Hippocampal formation (tissue), 2 donors: ENCODE data around the gene RAB6B.

Experiments
- DNase-seq, 2 donors: peaks; one replicate each; lab custom pipeline; 2025; lab: John Stamatoyannopoulos, UW

Gene RAB6B

DNA sequence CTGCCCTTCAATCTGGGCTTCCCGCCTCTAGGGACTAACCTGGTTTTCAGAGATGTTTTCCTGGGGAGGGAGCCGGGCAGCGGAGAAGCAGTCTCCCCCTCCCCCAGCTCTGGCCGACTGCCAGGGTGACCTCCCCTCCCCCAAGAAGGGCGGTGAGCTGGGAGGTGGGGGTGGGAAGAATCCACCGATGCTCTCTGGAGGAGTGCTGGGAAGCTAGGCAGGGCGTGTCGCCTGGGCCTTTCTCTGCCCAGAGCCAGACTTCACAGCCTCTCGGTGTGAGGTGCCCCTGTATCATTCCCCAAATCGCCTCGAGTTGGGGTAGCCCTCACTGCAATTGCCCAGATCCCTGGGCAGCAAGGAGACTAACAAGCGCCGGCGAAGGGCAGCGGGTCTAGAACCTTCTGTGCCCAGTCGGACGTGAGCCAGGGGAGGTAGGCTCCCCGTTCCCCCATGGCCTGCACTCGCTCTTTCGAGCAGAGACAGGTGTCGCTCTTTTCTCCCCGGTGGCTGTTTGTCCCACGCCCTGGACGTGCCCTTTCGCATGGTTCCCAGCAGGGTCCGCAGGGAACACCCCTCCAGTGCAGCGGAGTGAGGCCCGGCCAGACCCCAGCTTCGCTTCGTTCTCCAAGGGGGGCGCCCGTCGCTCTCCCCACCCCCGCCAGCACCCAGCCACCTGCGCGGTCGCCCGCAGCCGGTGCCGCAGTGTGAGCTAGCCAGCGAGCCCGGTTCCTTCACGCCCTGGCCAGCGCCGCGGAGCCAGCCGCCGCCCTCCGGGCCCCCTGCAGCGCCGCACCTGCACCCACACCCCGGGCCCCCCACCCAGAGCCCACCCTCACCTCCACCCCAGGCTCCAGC, 1.1 kb downstream of the RAB6B start:
- DNase-seq: no peak

DNA sequence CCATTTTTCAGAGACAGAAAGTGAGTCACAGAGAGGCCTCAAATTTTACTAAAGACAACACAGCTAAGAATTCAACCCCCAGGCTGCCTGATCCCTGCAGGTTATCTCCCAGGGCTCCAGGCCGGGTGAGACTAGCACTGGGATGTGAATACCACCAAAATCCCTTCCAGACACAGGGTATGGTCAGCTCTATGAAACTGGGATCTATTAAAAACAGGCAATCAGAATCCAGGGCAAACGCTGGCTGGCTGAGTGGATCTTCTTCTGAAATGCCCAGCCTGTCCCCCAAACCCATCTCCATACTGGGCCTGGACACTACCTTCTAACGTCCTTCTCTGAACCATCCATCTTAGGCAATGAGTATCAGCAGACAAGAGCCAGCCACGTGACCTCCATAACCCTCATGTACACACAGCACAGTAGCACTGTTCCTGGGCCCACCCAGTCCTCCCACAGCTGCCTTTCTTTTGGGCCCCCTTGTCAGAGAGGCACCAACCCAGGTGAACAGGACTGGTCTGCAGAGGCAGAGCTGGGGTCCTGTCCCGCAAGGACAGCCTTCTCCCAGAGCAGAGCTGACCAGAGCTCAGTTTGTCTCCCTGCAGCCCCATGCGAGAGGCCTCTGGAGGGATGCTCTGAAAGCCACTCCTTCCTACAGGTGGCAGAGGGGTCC, 1.9 kb downstream of the RAB6B start:
- DNase-seq: no peak

- DNase-seq: no peak
Measured at GRCh38 chr3:133892541-133893231, 3.0 kb downstream of the RAB6B start.

DNA sequence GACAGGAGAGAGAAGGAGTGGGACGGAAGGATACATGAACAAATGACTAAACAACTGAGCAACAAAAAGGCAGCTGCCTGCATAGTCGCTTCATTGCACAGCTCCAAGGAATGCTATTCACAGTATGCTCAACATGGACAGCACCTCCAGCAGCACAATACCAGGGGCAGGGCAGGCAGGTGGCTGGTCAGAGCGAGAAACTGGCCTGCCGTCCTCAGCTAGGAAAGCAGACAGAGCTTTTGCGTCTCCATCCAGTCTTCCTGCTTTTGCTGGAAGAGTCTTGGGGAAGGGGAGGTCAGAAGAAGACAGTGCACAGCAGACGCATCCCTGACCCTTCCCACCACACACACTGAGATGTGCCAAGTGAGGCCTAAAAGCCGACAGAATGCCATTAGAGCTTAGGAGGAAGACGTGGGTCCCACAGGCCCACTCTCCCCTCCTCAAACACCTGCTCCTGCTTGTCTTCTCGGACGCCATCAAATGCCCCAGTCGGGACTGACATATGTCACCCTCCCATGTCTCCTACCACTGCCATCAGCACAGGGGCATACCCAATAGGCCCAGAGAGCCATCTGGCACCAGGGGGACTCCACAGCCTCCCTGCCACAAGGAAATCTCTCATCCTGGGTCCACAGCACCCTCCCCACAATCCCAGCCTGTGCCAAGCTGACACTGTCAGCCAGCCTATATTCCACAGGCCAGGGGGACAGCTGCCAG, 3.9 kb downstream of the RAB6B start:
- no peak for DNase-seq

GRCh38 chr3:133890972-133891644, 4.6 kb downstream of the RAB6B start:
- no peak for DNase-seq

GRCh38 chr3:133890037-133890436, 5.6 kb downstream of the RAB6B start:
- DNase-seq: no peak

DNA sequence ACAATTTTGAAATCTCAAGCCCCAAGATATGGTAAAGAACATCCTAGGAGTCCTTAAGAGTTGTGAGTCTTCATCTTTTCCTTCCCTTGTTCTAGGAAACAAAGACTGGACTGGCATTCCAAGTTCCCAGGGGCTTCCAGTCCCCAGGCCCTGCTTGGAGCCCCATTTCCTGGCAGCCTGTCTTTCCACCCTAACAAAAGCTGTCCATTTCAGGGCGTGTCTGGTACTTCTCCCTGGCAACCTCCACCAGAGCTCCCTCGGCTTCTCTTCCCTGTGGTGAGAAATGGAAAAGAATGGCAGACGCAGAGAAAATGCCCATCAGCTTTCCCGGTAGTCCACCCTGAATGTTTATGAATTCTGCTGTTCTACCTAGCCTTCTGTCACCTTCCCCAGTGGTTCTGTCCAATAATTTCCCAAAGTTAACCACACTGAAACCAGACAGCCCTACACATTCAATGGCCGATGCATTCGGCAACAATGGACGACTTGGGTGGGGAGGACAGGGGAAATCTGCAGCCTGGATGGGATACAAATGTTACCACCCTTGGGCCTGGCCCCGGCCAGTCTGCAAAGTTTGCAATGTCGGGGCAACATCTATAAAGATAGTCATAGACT, 6.8 kb downstream of the RAB6B start:
- no peak for DNase-seq

DNA sequence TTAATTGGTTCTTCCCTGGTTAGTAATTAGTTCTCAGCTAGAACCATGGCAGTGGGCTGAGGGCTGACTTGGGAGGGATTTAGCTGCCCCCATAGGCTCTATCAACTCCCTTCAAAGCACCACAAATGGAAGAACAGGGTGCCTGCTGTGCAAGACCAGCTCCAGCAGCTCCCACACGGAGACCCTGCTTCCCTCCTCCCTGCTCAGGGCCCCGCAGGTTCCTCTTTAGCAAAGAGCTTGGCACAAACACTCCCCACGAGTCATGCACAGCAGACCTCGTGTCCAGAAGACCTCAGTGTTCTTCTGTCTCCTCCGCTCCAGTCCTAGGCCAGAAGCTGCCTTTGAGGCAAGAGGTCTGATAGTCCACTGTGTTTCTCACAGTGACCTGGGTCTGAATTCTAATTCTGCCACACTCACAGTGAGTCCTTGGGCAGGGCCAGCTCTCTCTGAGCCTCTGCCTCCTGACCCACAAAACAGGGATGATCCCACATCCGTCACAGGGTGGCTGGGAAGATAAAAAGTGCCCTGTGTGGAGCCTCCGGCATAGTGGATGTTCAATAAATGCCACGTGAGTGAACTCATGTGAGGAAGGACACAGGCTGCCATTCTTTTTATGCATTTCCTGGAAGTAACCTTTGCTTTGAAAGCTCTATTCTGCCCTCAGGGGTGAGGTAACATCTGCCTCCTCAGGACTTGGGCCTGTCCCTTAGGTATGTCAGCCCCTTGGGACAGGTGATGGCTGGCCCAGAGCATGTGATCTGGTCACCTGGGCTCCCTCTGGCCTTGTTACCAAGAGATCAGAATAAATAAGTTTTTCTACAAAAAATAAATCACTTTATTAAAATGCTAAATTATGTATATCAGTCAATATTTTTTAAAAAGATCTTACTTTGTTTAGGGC, 7.6 kb downstream of the RAB6B start:
- DNase-seq: no peak

- no peak for DNase-seq
Measured at GRCh38 chr3:133887074-133887802, 8.4 kb downstream of the RAB6B start.

DNA sequence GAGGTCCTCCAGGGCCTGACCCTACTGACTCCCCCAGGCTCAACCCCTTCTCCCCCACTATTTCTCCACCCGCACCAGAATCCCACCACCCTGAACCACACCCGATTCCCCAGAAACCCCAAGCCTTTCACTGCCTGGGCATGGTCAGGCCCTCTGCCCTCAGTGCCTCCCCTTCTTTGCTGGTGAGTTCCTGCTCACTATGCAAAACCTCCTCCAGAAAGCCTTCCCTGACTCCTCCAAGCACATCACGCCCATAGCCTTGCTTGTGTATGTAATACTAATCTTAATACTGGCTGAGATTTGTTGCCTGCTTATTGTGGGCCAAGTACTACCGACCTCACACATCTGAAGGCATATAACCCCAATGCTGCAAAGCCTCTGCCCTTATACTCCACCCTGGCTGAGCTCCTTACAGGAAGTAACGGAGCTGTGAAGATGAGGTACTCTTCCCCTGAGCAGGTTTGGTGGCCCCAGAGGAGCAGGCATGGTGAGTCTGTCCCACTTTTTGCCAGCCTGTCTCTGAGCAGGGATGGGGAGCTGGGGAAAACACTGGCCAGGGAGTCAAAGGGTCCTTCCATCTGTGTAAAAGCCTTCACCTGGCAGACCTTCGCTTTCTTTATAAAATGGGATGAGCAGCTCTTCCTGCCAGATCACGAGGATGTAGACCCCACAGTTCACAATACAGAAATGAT, 9.5 kb downstream of the RAB6B start:
- no peak for DNase-seq

- DNase-seq: no peak
Measured at GRCh38 chr3:133884887-133885711, 10.6 kb downstream of the RAB6B start.

DNA sequence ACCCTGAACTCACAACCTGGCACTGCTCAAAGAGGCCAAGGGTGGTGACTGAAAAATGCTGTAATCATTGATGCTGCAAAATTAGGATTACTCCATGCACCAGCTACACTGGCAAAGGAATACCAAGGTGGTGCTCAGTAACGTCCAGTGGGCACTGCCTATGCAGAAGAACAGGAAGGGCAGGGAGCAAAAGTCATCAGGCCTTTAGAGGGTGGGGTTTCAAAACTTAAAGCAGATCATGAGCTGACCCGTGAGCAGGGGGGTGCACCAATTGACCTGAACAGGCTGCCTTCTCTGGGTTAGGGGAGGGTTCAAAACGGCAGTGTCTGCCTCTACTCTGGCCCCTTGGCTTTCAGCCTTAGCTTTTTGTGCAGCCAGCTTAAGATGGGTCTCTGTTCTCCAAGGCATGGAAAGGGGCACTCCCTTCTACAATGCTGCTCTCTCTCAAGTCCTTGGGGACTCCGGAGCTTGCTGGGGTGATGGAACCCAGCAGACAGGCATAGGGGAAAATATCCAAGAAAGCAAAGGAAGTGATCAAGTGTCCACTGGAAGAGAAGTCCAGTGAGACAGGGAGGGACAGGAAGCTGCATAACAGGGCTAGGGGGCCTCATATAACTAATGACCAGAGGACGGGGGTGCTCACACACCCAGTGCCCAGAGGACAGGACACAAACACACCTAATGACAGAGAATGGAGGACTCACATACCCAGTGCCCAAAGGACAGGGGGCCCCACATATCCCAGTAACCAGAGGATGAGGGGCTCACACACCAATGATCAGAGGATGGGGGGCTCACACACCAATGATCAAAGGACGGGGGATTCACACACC, 11.4 kb downstream of the RAB6B start:
- no peak for DNase-seq

- DNase-seq: no peak
Measured at GRCh38 chr3:133883641-133884040, 12.0 kb downstream of the RAB6B start.

DNA sequence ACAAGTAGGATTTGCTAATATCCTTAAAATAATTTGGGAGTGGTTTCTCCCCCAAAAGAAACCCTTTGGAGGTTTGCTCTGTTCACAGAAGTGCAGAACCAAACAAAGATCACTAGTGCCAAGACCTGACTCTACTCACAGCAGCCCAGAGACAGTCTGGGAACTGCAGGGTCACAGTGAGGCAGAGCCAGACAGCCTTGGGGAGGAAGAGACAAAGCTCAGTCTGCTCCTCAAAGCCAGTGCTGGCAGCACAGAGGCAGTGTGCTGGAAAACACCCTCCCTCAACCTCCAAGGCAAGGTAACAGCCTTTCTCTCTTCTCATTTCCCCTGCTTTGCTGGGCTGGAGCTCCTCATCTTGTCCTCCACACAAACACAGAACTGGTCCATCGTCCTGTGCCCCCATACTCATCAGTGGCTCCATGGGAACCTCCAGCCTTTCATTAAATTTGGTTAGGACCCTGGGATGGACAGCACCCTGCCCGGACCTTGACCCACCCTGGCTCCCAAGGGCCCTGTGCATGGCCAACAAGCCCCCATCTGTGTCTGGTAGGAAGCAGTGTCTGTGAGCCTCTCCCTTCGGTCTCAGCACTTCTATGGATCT, 12.6 kb downstream of the RAB6B start:
- DNase-seq: no peak

- no peak for DNase-seq
Measured at GRCh38 chr3:133881939-133882825, 13.5 kb downstream of the RAB6B start.

GRCh38 chr3:133881492-133881891, 14.2 kb downstream of the RAB6B start:
- no peak for DNase-seq
